ENCODE measurements around the gene TMEM178B. TPM values are rescaled to one million over a fixed set of nuclear protein-coding genes. Genes with fewer than 3 reads are reported as not detected.

TMEM178B gene
- total RNA-seq, 2 experiments from 2014 or later = 0.05 TPM

- no peaks in the 10 kb centered on the region for H3K4me1 Mint-ChIP-seq (ENCODE audit: low read depth)
- no peak overlapping the region for H3K27ac Mint-ChIP-seq
- CTCF ChIA-PET = no interaction called here
- H3K36me3 Mint-ChIP-seq (ENCODE audit: low read depth) = no peaks in the 10 kb centered on the region
- DNase-seq = no peak
- intact Hi-C loops (cut with micrococcal nuclease) = no loop called here
- H3K4me3 Mint-ChIP-seq = no peak overlapping the region
- peaks cover 6% of the 10 kb centered on the region for H3K27me3 Mint-ChIP-seq (ENCODE audit: low read depth)
- H3K9me3 Mint-ChIP-seq = no peaks in the 10 kb centered on the region
Measured at GRCh38 chr7:141410353-141411000, 336.6 kb downstream of the TMEM178B start.

GRCh38 chr7:141411133-141411532 is 337.3 kb downstream of the TMEM178B start:
- no peak for DNase-seq
- CTCF ChIA-PET = no interaction called here
- Mint-ChIP-seq H3K9me3 (no peaks in the 10 kb centered on the region), H3K4me3 (no peak overlapping the region), H3K27ac (no peak overlapping the region), H3K36me3 (ENCODE audit: low read depth) (no peaks in the 10 kb centered on the region), H3K27me3 (ENCODE audit: low read depth) (peaks cover 6% of the 10 kb centered on the region), H3K4me1 (ENCODE audit: low read depth) (no peaks in the 10 kb centered on the region)
- intact Hi-C loops (cut with micrococcal nuclease) = no loop called here

- peaks cover 2% of the 10 kb centered on the region for H3K27me3 Mint-ChIP-seq (ENCODE audit: low read depth)
Measured at GRCh38 chr7:141415999-141416398, 342.1 kb downstream of the TMEM178B start.

GRCh38 chr7:141416650-141417270 is 342.9 kb downstream of the TMEM178B start:
- intact Hi-C loops (cut with micrococcal nuclease) = no loop called here
- no peak for DNase-seq
- Mint-ChIP-seq H3K36me3 (ENCODE audit: low read depth) (no peaks in the 10 kb centered on the region), H3K4me3 (no peak overlapping the region), H3K9me3 (no peaks in the 10 kb centered on the region), H3K27ac (no peak overlapping the region), H3K27me3 (ENCODE audit: low read depth) (peaks cover 2% of the 10 kb centered on the region), H3K4me1 (ENCODE audit: low read depth) (no peaks in the 10 kb centered on the region)
- CTCF ChIA-PET = no interaction called here

More at GRCh38 chr7:141415999-141416398, 342.1 kb downstream of the TMEM178B start:
- Mint-ChIP-seq H3K9me3 (no peaks in the 10 kb centered on the region), H3K27ac (no peak overlapping the region), H3K4me3 (no peak overlapping the region), H3K4me1 (ENCODE audit: low read depth) (no peaks in the 10 kb centered on the region), H3K36me3 (ENCODE audit: low read depth) (no peaks in the 10 kb centered on the region)
- DNase-seq = no peak
- intact Hi-C loops (cut with micrococcal nuclease) = no loop called here
- CTCF ChIA-PET = no interaction called here

- no peak overlapping the region for H3K27ac Mint-ChIP-seq
- CTCF ChIA-PET = no interaction called here
- no peak for DNase-seq
- H3K9me3 Mint-ChIP-seq = no peaks in the 10 kb centered on the region
- intact Hi-C loops (cut with micrococcal nuclease) = no loop called here
- no peaks in the 10 kb centered on the region for H3K4me1 Mint-ChIP-seq (ENCODE audit: low read depth)
- H3K27me3 Mint-ChIP-seq (ENCODE audit: low read depth) = peaks cover 2% of the 10 kb centered on the region
- no peak overlapping the region for H3K4me3 Mint-ChIP-seq
- no peaks in the 10 kb centered on the region for H3K36me3 Mint-ChIP-seq (ENCODE audit: low read depth)
Measured at GRCh38 chr7:141417506-141417905, 343.6 kb downstream of the TMEM178B start.

GRCh38 chr7:141418066-141418465 is 344.2 kb downstream of the TMEM178B start:
- CTCF ChIA-PET = no interaction called here
- Mint-ChIP-seq H3K36me3 (ENCODE audit: low read depth) (no peaks in the 10 kb centered on the region), H3K4me1 (ENCODE audit: low read depth) (no peaks in the 10 kb centered on the region), H3K27ac (no peak overlapping the region), H3K27me3 (ENCODE audit: low read depth) (no peaks in the 10 kb centered on the region), H3K4me3 (no peak overlapping the region), H3K9me3 (no peaks in the 10 kb centered on the region)
- DNase-seq = no peak
- intact Hi-C loops (cut with micrococcal nuclease) = no loop called here

GRCh38 chr7:141421306-141421705 is 347.4 kb downstream of the TMEM178B start:
- intact Hi-C loops (cut with micrococcal nuclease) = no loop called here
- H3K27me3 Mint-ChIP-seq (ENCODE audit: low read depth) = peaks cover 7% of the 10 kb centered on the region
- H3K4me1 Mint-ChIP-seq (ENCODE audit: low read depth) = no peaks in the 10 kb centered on the region
- no peak for DNase-seq
- H3K27ac Mint-ChIP-seq = no peak overlapping the region
- CTCF ChIA-PET = no interaction called here
- no peaks in the 10 kb centered on the region for H3K36me3 Mint-ChIP-seq (ENCODE audit: low read depth)
- H3K9me3 Mint-ChIP-seq = peaks cover under 1% of the 10 kb centered on the region
- H3K4me3 Mint-ChIP-seq = no peak overlapping the region

- Mint-ChIP-seq H3K9me3 (peaks cover 9% of the 10 kb centered on the region), H3K4me3 (no peak overlapping the region), H3K4me1 (ENCODE audit: low read depth) (no peaks in the 10 kb centered on the region), H3K36me3 (ENCODE audit: low read depth) (no peaks in the 10 kb centered on the region), H3K27me3 (ENCODE audit: low read depth) (peaks cover 22% of the 10 kb centered on the region), H3K27ac (no peak overlapping the region)
- CTCF ChIA-PET = no interaction called here
- intact Hi-C loops (cut with micrococcal nuclease) = no loop called here
- no peak for DNase-seq
Measured at GRCh38 chr7:141427134-141427533, 353.3 kb downstream of the TMEM178B start.

- Mint-ChIP-seq H3K27ac (no peak overlapping the region), H3K9me3 (peaks cover 9% of the 10 kb centered on the region), H3K36me3 (ENCODE audit: low read depth) (no peaks in the 10 kb centered on the region), H3K4me3 (no peak overlapping the region), H3K27me3 (ENCODE audit: low read depth) (peaks cover 24% of the 10 kb centered on the region), H3K4me1 (ENCODE audit: low read depth) (no peaks in the 10 kb centered on the region)
- intact Hi-C loops (cut with micrococcal nuclease) = no loop called here
- DNase-seq = no peak
- CTCF ChIA-PET = no interaction called here
Measured at GRCh38 chr7:141430455-141431139, 356.7 kb downstream of the TMEM178B start.

GRCh38 chr7:141431140-141431479 is 357.2 kb downstream of the TMEM178B start:
- no peak for DNase-seq
- CTCF ChIA-PET = no interaction called here
- Mint-ChIP-seq H3K9me3 (peaks cover 9% of the 10 kb centered on the region), H3K4me1 (ENCODE audit: low read depth) (no peaks in the 10 kb centered on the region), H3K36me3 (ENCODE audit: low read depth) (no peaks in the 10 kb centered on the region), H3K27me3 (ENCODE audit: low read depth) (peaks cover 24% of the 10 kb centered on the region), H3K27ac (no peak overlapping the region), H3K4me3 (no peak overlapping the region)
- intact Hi-C loops (cut with micrococcal nuclease) = no loop called here

- CTCF ChIA-PET = no interaction called here
- H3K4me1 Mint-ChIP-seq (ENCODE audit: low read depth) = no peaks in the 10 kb centered on the region
- H3K27me3 Mint-ChIP-seq (ENCODE audit: low read depth) = peaks cover 22% of the 10 kb centered on the region
- no peak for DNase-seq
- no peak overlapping the region for H3K4me3 Mint-ChIP-seq
- H3K36me3 Mint-ChIP-seq (ENCODE audit: low read depth) = no peaks in the 10 kb centered on the region
- intact Hi-C loops (cut with micrococcal nuclease) = no loop called here
- H3K9me3 Mint-ChIP-seq = peaks cover 7% of the 10 kb centered on the region
- no peak overlapping the region for H3K27ac Mint-ChIP-seq
Measured at GRCh38 chr7:141431711-141432110, 357.8 kb downstream of the TMEM178B start.

GRCh38 chr7:141433698-141434097 is 359.8 kb downstream of the TMEM178B start:
- Mint-ChIP-seq H3K27me3 (ENCODE audit: low read depth) (peaks cover 21% of the 10 kb centered on the region), H3K4me3 (no peak overlapping the region), H3K36me3 (ENCODE audit: low read depth) (no peaks in the 10 kb centered on the region), H3K4me1 (ENCODE audit: low read depth) (no peaks in the 10 kb centered on the region), H3K27ac (no peak overlapping the region), H3K9me3 (no peaks in the 10 kb centered on the region)
- DNase-seq = no peak
- CTCF ChIA-PET = no interaction called here
- intact Hi-C loops (cut with micrococcal nuclease) = no loop called here

GRCh38 chr7:141436139-141436538 is 362.3 kb downstream of the TMEM178B start:
- Mint-ChIP-seq H3K9me3 (no peaks in the 10 kb centered on the region), H3K27me3 (ENCODE audit: low read depth) (peaks cover 17% of the 10 kb centered on the region), H3K27ac (no peak overlapping the region), H3K36me3 (ENCODE audit: low read depth) (no peaks in the 10 kb centered on the region), H3K4me3 (no peak overlapping the region), H3K4me1 (ENCODE audit: low read depth) (no peaks in the 10 kb centered on the region)
- no peak for DNase-seq
- intact Hi-C loops (cut with micrococcal nuclease) = no loop called here
- CTCF ChIA-PET = no interaction called here

All from activated naive CD4-positive, alpha-beta T cell treated with anti-CD3 and anti-CD28 coated beads for 36 hours (primary cell).